Calu3 (cell line): ENCODE data around the gene TUBA4A. TPM values are rescaled to one million over a fixed set of nuclear protein-coding genes. Genes with fewer than 3 reads are reported as not detected.

ENCODE experiments used
- BruUV-seq: library from RNA; stranded (reverse); fragments of 400-500 nt; replicated peaks from 2 replicates; lab custom pipeline; 2021; lab: Mats Ljungman, UMichigan
- CTCF ChIA-PET: fragments of 300-600 bp; sonication (Branson Sonifier 250); formaldehyde crosslinking; loops from one replicate; lab custom pipeline; 2022; ENCODE audit warnings: antibody characterized with exemption; lab: Charles Lee
- DNase-seq: peaks from one replicate; pipeline ENCODE4 v3.0.0; 2022
- H3K27ac Mint-ChIP-seq: one replicate; pipeline ENCODE4 v1.8.0; 2022; ENCODE audit warnings: mixed read lengths; ENCODE audit not compliant: unreplicated experiment
- H3K27me3 Mint-ChIP-seq: one replicate; pipeline ENCODE4 v1.8.0; 2022; ENCODE audit warnings: mixed read lengths; ENCODE audit not compliant: unreplicated experiment
- H3K36me3 Mint-ChIP-seq: one replicate; pipeline ENCODE4 v1.8.0; 2022; ENCODE audit warnings: mild to moderate bottlenecking, moderate library complexity, mixed read lengths; ENCODE audit not compliant: insufficient read depth, unreplicated experiment
- H3K4me1 Mint-ChIP-seq: one replicate; pipeline ENCODE4 v1.8.0; 2022; ENCODE audit warnings: mild to moderate bottlenecking, low read depth, mixed read lengths; ENCODE audit not compliant: unreplicated experiment
- H3K4me3 Mint-ChIP-seq: one replicate; pipeline ENCODE4 v1.8.0; 2022; ENCODE audit warnings: mild to moderate bottlenecking, low read depth, moderate library complexity, mixed read lengths; ENCODE audit not compliant: unreplicated experiment
- H3K9me3 Mint-ChIP-seq: one replicate; pipeline ENCODE4 v1.8.0; 2022; ENCODE audit warnings: low read depth, mixed read lengths; ENCODE audit not compliant: unreplicated experiment
- CTCF ChIP-seq: fragments of 200-600 bp; IDR thresholded peaks from one replicate; pipeline ENCODE4 v1.8.0; 2022; ENCODE audit warnings: antibody characterized with exemption; ENCODE audit not compliant: unreplicated experiment
- intact Hi-C: fragments of 100-400 bp; cut with micrococcal nuclease; formaldehyde crosslinking; loops from one replicate; pipeline ENCODE4 v1.10.0; 2022; ENCODE audit not compliant: unreplicated experiment
- total RNA-seq: library from RNA; stranded (reverse); gene quantifications from 2 replicates; pipeline ENCODE4 v1.2.3, GENCODE V29; 2022

The TUBA4A gene
- total RNA-seq, 1 experiment from 2014 or later = 97.9 TPM

DNA sequence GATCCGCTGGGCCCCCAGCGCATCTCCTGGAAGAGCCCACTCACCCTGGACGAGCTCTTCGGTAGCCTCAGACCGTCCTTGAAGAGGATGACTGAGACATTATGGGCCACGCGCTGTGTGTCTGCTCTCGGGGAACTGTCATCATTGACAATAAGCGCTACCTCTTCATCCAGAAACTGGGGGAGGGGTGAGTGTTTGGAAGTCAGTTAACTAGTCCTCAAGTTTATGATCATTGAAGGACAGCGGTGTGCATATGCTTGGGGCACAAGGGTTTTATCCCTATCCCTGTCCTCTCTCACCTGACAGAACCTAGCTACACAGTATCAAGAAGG is 7.9 kb downstream of the TUBA4A start:
- H3K27me3 Mint-ChIP-seq = no peaks in the 10 kb centered on the region
- peak overlapping the region; percentile 79 for H3K27ac Mint-ChIP-seq
- peaks cover 44% of the 10 kb centered on the region for H3K36me3 Mint-ChIP-seq
- CTCF ChIA-PET = interaction anchor here (1.0 to 1.7 kb wide), 5 partner anchors 8 to 49 kb away, joined by 3 to 6 read pairs (median 3); partner anchors contain the start of genes DNAJB2 and TUBA4A
- TF ChIP-seq CTCF = no peak
- peak overlapping the region; percentile 79 for H3K4me3 Mint-ChIP-seq
- no TSS peak for BruUV-seq
- H3K4me1 Mint-ChIP-seq = peaks cover 30% of the 10 kb centered on the region
- DNase-seq = no peak
- intact Hi-C loops = no loop called here
- no peaks in the 10 kb centered on the region for H3K9me3 Mint-ChIP-seq

DNA sequence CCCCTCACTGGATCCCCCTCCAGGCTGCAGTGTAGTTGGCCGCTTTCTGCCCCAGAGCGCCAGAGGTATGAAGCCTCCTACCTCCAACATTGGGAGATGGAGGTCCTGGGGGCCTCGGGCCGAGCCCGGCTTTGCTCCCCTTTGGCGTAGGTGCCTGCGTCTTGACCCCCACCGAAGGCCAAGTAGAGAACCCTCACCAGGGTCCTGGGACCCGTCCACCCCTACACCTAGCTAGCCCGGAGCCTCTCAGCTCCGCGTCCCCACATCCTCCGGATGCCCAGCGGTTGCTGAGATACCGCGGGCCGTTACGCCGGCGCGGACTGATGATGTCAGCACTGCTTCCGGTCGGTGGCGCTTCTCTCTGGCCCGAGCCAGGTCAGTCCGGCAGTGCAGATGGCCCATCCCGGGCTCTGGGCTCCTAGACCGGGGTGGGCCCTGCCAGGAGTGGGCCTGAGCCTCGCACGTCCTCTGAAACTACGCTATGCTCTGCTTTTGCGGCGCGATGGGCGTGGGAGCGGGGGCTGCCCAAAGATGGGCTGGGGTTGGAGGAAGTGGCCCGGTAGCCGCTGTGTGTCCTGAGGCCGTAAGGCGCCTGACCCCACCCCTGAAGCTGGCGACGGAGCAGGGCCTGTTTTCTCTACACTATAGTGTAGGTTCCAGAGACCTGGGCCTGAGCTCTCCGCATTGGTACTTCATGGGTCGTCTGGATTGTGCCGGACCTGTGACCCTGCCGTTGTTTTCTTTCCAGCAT is 8.4 kb downstream of the TUBA4A start, which contains the start of the genes GLB1L and STK16:
GLB1L (minus strand) TSS at position 297 of the 751 bp plus-strand sequence. CDS start 1,871 bp downstream, outside the sequence.
STK16 (plus strand) TSS at position 332 of the 751 bp plus-strand sequence. CDS start 521 bp downstream, outside the sequence.
- H3K27me3 Mint-ChIP-seq = no peaks in the 10 kb centered on the region
- CTCF ChIA-PET = interaction anchor here (0.6 to 1.7 kb wide), 10 partner anchors 8 to 50 kb away, joined by 3 to 7 read pairs (median 3); partner anchors contain the start of genes ANKZF1, ATG9A, DNAJB2 and TUBA4A
- no TSS peak for BruUV-seq
- peaks cover 24% of the 10 kb centered on the region for H3K4me1 Mint-ChIP-seq
- H3K36me3 Mint-ChIP-seq = peaks cover 42% of the 10 kb centered on the region
- intact Hi-C loops = no loop called here
- no peak for TF ChIP-seq CTCF
- peak within 1 kb of the TSS; percentile 79 for H3K27ac Mint-ChIP-seq
- H3K4me3 Mint-ChIP-seq = peak within 1 kb of the TSS; percentile 79
- no peaks in the 10 kb centered on the region for H3K9me3 Mint-ChIP-seq
- peak; percentile 94 for DNase-seq

GRCh38 chr2:219244789-219245147 is 8.9 kb downstream of the TUBA4A start:
- BruUV-seq = TSS peak; percentile 45
- peak overlapping the region; percentile 79 for H3K4me3 Mint-ChIP-seq
- CTCF ChIA-PET = interaction anchor here (0.6 to 1.7 kb wide), 9 partner anchors 9 to 50 kb away, joined by 3 to 7 read pairs (median 3); partner anchors contain the start of genes ANKZF1, ATG9A and TUBA4A
- TF ChIP-seq CTCF = no peak
- no peaks in the 10 kb centered on the region for H3K9me3 Mint-ChIP-seq
- intact Hi-C loops = no loop called here
- no peaks in the 10 kb centered on the region for H3K27me3 Mint-ChIP-seq
- peak overlapping the region; percentile 79 for H3K27ac Mint-ChIP-seq
- H3K36me3 Mint-ChIP-seq = peaks cover 37% of the 10 kb centered on the region
- peaks cover 19% of the 10 kb centered on the region for H3K4me1 Mint-ChIP-seq
- no peak for DNase-seq

- peaks cover 5% of the 10 kb centered on the region for H3K4me1 Mint-ChIP-seq
- DNase-seq = no peak
- TF ChIP-seq CTCF = no peak
- CTCF ChIA-PET = no interaction called here
- H3K27me3 Mint-ChIP-seq = no peaks in the 10 kb centered on the region
- no TSS peak for BruUV-seq
- H3K9me3 Mint-ChIP-seq = no peaks in the 10 kb centered on the region
- intact Hi-C loops = no loop called here
- no peak overlapping the region for H3K4me3 Mint-ChIP-seq
- peaks cover 25% of the 10 kb centered on the region for H3K36me3 Mint-ChIP-seq
- no peak overlapping the region for H3K27ac Mint-ChIP-seq
Observed at GRCh38 chr2:219243291-219243761, 10.4 kb downstream of the TUBA4A start.
